Measurements from ENCODE around the gene STK38L. TPM values are rescaled to one million over a fixed set of nuclear protein-coding genes. Genes with fewer than 3 reads are reported as not detected.

Gene STK38L
- polyA plus RNA-seq, 4 donors, result 34.9 to 45.6 (median 39.5) TPM

DNA sequence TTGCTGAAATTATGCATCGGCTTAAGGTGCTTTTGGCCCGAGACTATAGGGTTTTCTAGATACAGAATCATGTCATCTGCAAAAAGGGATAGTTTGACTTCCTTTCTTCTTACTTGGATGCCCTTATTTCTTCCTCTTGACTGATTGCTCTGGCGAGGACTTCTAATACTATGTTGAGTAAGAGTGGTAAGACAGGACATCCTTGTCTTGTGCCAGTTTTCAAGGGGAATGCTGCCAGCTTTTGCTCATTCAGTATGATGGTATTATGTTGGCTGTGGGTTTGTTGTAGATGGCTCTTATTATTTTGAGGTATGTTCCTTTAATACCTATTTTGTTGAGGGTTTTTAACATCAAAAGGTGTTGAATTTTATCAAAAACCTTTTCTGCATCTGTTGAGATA, 96.9 kb downstream of the STK38L start:
- no peak for DNase-seq (ENCODE audit: low read depth in 4 of 4, low spot score in 3 of 4)

DNA sequence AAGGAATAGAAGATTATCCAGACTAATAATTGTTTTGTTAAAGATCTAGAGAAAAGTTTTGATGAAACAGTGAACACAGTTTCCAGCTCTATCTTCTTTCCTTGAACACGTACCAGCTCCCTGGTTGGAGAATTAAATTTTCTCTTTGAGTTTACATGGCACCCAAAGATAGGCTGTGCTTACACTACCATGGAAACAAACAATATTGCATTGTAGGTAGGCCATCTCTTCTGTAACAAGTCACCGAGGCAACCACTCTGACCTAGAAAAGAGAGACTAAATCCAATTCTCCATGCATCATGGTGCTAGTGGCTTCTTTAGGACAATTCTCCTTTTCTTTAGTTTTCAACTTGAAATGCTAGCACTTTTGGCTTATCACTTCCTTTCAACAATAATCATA, 98.5 kb downstream of the STK38L start:
- no peak for DNase-seq (ENCODE audit: low read depth in 4 of 4, low spot score in 3 of 4)

DNA sequence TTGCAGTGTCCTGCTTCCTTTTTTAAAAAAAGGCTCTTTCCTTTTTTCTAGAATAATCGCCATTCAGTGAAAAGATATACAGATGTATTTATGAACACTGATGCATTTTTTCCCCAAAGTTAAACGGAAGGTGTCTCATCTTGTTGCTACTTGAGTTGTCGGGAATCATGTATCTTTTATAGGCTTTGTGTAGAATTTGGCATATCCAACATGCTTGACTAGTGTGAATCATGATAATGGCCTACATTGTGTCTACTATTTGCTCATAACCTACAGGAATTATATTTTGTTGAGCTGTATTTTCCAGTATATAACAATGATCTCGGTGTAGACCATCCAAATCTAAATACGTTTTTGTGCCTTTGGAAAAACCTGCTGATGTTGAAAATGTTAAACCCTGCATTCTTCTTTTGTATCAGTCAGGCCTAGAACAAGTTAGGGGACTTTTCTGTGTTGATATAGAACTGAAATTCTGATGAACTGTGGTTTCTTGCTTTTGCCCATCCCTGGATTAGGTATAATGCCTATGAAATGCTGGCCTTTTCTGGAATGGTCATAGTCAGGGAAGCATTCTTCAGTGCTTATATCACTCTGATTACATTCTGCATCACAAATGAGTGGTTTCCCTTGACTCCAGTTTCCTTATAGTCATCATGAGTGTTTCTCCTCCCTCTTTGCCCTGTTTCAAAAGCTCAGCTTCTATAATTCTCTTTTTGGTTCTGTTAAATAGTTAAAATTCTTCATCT, 99.3 kb downstream of the STK38L start:
- no peak for DNase-seq (ENCODE audit: low read depth in 4 of 4, low spot score in 3 of 4)

DNA sequence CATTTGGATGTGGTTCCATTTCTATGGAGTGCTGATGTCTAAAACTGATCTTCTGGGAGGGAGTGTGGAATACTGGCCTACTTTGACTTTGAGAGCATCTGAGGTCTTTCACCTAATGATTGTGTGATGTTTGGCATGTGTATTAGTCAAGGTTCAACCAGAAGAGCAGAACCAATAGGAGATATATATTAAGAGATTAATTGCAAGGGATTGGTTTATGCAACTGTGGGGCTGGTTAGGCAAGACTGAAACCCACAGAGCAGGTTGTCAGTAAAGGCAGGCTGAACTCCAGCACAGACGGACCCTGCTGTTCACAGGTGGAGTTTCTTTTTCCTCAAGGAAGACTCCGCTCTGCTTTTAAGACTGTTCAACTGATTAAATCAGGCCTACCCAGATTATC, 100.2 kb downstream of the STK38L start:
- no peak for DNase-seq (ENCODE audit: low read depth in 4 of 4, low spot score in 3 of 4)

DNA sequence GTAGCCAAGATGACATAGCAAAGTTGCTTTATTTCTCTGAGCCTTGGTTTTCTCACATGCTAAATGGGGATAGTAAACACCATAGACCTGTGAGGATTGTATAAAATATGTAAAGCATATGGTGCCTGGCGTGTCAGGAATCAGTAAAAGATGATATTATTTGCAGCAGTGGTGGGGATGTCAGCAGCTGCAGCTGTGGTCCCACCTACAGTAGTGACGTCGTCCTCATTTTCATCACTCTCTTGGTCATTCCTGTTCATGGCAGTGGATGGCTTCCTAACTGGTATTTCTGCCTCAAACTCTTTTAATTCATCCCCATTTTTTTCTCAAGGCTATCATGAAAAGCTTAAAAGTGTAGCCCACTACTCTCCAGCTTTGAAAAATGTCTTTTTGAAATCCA, 100.7 kb downstream of the STK38L start:
- DNase-seq (ENCODE audit: low read depth in 4 of 4, low spot score in 3 of 4), result no peak

DNA sequence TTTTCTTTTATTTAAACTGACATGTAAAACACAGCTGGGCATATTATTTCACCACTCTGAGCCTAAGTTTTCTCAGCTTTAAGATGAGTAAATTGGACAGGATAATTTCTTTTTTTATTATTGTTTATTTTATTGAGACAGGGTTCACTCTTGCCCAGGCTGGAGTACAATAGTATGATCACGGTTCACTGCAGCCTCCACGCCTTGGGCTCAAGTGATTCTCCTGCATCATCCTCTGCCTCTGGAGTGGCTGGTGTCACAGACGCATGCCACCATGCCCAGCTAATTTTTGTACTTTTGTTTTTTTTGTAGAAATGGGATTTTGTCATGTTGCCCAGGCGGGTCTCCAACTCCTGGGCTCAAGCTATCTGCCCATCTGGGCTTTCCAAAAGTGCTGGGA, 101.3 kb downstream of the STK38L start:
- no peak for DNase-seq (ENCODE audit: low read depth in 4 of 4, low spot score in 3 of 4)

DNA sequence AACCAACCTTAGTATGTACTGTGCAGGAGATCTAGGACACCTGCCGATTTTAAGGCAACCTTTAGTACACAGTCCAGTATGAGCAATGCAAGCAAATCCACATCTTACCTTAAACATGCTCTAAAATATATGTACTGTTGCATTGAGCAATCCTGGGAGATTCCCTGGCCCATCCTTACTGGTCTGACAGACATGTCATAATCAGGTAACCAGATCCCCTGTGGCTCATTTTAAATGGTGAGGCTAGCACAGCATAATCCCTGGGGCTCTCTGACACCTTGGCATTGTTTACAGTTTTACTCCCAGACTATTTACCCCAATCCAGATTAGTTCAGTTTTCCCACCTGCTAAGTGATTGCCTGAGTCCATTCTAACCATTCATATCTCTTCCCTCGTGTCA, 103.7 kb downstream of the STK38L start:
- DNase-seq (ENCODE audit: low read depth in 4 of 4, low spot score in 3 of 4), result no peak

DNA sequence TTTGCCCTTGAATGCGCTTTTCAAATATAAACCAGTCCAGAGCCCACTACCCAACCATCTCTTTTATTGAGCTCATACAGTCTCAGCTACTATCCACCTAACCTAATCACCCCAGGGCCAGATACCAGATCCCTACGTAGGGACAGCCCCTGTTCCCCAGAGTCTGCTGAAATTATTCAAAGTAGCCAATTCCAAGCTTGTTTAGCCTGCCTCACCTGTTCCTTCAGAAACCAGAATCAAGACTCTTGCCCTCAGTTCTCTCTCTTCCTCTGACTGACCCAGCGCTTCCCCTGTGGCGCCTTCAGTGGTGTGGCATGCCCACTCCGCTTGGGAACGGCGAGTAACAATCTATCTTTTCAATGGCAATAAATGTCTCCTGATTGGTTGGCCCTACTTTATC, 107.4 kb downstream of the STK38L start:
- no peak for DNase-seq (ENCODE audit: low read depth in 4 of 4, low spot score in 3 of 4)

DNA sequence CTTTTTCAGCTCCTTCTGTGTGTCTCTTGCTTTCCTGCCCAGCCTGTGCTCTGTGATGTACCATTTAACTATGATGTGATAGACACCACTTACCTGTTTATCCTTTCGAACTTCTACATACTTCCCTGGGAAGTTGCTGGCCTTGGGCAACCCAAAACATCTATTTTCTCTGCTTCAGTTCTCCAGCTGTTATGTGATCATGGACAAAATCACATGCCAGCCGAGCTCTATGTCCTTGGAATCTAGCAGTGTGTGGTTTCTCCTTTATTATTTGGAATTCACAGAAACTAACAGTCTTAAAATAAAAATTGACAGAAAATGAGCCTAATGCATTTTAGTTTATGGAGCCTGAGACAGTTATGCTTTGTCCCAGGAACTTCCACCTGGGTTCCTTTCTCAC, 111.4 kb downstream of the STK38L start:
- DNase-seq (ENCODE audit: low read depth in 4 of 4, low spot score in 3 of 4), result no peak

DNA sequence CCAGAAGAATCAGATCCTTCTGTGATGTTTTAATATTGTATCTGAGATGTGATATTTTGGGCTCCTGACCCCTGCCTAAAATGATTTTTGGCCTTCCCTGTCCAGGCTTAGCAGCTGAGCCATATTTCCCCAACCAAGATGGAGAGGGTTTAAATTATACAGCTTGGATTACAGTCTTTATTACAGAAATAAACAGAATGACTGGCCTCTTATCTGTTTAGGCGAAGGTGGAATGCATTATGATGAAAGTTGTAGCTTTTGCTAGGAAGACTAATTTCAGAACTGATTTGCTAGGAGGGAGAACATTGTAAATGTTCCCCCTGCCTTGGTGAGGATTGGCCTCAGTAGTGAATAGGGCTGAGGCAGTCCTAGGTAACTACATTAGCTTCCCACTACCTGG, 111.9 kb downstream of the STK38L start:
- DNase-seq (ENCODE audit: low read depth in 4 of 4, low spot score in 3 of 4), result no peak

DNA sequence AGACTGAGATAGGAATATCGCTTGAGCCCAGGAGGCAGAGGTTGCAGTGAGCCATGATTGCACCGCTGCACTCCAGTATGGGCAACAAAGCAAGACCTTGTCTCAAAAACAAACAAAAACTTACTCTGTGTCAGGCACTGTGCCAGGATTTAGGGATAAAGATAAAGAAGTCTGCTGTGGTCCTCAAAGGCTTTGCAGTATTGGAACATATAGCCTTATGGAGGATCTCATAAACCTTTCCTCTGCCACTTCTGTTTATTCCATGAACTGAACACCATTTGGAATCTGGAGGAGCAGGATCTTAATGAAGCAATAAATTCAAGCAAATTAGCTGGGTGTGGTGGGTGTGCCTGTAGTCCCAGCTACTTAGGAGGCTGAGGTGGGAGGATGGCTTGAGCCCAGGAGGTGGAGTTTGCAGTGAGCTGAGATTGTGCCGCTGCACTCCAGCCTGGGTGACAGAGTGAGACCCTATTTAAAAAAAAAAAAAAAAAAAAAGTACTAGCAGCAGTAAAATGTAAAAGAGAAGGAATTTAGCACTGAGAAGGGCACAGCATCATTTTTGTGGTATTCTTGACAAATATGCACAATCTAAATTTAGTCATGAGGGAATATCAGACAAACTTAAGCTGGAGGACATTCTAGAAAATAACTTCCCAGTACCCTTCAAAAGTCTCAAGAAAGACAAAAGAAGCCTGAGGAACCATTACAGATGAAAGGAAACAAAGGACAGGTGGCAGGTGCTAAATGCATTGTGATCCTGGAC, 115.7 kb downstream of the STK38L start:
- no peak for DNase-seq (ENCODE audit: low read depth in 4 of 4, low spot score in 3 of 4)

DNA sequence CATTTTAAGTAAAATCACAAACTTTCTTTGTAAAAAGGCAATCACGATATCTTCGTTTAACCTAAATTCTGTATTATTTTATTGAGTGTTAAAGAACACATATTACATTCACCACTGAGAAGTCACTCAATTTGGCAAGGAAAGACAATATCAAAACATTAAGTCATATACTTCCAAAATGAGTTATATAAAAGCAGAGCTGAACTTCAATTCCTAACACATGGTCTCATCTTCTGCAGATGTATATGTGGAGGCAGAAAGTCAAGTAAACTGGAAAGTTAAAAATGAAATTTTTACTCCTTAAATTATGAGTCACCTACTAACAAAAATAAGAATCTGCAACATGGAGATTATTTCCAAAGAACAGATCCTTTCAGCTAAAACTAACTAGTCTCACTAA, 117.3 kb downstream of the STK38L start:
- DNase-seq (ENCODE audit: low read depth in 4 of 4, low spot score in 3 of 4), result no peak

DNA sequence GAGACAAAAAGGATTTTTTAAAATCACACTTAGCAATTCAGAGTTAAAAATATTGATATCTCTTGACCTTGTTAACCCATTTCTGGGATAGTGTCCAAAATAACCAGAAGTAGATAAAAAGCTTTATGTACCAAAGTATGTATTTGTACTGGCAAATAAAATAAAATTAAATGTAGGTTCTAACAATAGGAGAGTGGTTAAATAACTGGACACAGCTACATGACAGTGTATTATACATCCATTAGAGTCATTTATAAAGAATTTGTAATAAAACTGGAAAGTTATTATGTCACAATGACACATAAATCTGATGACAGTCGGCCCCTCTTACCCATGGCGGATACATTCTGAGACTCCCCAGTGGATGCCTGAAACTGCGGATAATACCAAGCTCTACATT, 122.5 kb downstream of the STK38L start:
- DNase-seq (ENCODE audit: low read depth in 4 of 4, low spot score in 3 of 4), result no peak

DNA sequence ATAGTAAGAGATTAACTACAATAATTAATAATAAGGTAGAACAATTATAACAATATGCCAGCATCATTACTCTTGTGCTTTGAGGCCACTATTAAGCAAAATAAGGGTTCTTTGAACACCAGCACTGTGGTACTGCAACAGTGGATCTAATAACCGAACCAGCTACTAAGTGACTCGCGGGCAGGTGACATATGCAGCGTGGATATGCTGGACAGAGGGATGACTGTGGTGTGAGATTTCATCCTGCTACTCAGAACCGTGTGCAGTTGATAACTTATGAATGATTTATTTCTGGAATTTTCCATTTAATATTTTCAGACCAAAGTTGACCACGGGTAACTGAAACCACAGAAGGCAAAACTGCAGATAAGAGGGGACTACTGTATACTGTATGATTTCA, 123.0 kb downstream of the STK38L start:
- DNase-seq (ENCODE audit: low read depth in 4 of 4, low spot score in 3 of 4), result no peak

Other genes with a start within 250 kb of the STK38L start
- 100 to 1,000 TPM in 1 of 4 donors, 10 to 100 TPM in 3; 90.3 to 108 (median 99.4) TPM for gene TM7SF3, start 229.9 kb upstream of the STK38L start, polyA plus RNA-seq (ENCODE audit: insufficient read length in 4 of 4)
- gene MED21, start 221.7 kb upstream of the STK38L start, polyA plus RNA-seq (ENCODE audit: insufficient read length in 4 of 4), result 10 to 100 TPM; 54.7 to 72.7 (median 67.2) TPM
- gene C12orf71, start 161.7 kb upstream of the STK38L start, polyA plus RNA-seq (ENCODE audit: insufficient read length in 4 of 4), result under 1 TPM in 1 of 4 donors, not detected in 3; 0.08 TPM
- gene BMAL2, start 88.5 kb downstream of the STK38L start, polyA plus RNA-seq (ENCODE audit: insufficient read length in 4 of 4), result 1 to 10 TPM; 5.6 to 7.5 (median 6.1) TPM
- gene SMCO2, start 202.4 kb downstream of the STK38L start, polyA plus RNA-seq (ENCODE audit: insufficient read length in 4 of 4), result under 1 TPM in 3 of 4 donors, not detected in 1; 0.36 to 0.77 (median 0.38) TPM